ENCODE data around the gene GREM1. TPM values are rescaled to one million over a fixed set of nuclear protein-coding genes. Genes with fewer than 3 reads are reported as not detected.

Gene GREM1
- total RNA-seq = not detected

- no peak for DNase-seq
Observed at GRCh38 chr15:32717426-32718226, at the start of gene GREM1. TSS of gene GREM1 (plus strand) at chr15:32718004. CDS start at chr15:32730691, 12,687 bp downstream.

GRCh38 chr15:32668942-32669341 lies 48.9 kb upstream of the GREM1 start:
- DNase-seq = no peak

GRCh38 chr15:32669896-32670611 lies 47.8 kb upstream of the GREM1 start:
- no peak for DNase-seq

- no peak for DNase-seq
Observed at GRCh38 chr15:32670623-32671022, 47.2 kb upstream of the GREM1 start.

GRCh38 chr15:32671339-32672325 lies 46.2 kb upstream of the GREM1 start:
- no peak for DNase-seq

GRCh38 chr15:32674681-32675080 lies 43.1 kb upstream of the GREM1 start:
- DNase-seq = no peak

- no peak for DNase-seq
Observed at GRCh38 chr15:32675466-32675865, 42.3 kb upstream of the GREM1 start.

- no peak for DNase-seq
Observed at GRCh38 chr15:32676169-32676568, 41.6 kb upstream of the GREM1 start.

- no peak for DNase-seq
Observed at GRCh38 chr15:32677238-32677750, 40.5 kb upstream of the GREM1 start.

GRCh38 chr15:32679298-32679690 lies 38.5 kb upstream of the GREM1 start:
- no peak for DNase-seq

- no peak for DNase-seq
Observed at GRCh38 chr15:32682569-32682968, 35.2 kb upstream of the GREM1 start.

GRCh38 chr15:32682977-32683630 lies 34.7 kb upstream of the GREM1 start:
- DNase-seq = no peak

GRCh38 chr15:32683906-32684584 lies 33.8 kb upstream of the GREM1 start:
- no peak for DNase-seq

- no peak for DNase-seq
Observed at GRCh38 chr15:32685576-32685975, 32.2 kb upstream of the GREM1 start.

- no peak for DNase-seq
Observed at GRCh38 chr15:32687556-32687955, 30.2 kb upstream of the GREM1 start.

GRCh38 chr15:32688151-32688639 lies 29.6 kb upstream of the GREM1 start:
- no peak for DNase-seq

- no peak for DNase-seq
Observed at GRCh38 chr15:32690941-32691688, 26.7 kb upstream of the GREM1 start.

- no peak for DNase-seq
Observed at GRCh38 chr15:32691689-32692038, 26.1 kb upstream of the GREM1 start.

GRCh38 chr15:32692286-32692685 lies 25.5 kb upstream of the GREM1 start:
- DNase-seq = no peak

- no peak for DNase-seq
Observed at GRCh38 chr15:32694222-32694983, 23.4 kb upstream of the GREM1 start.
